Neutrophil (primary cell): Measurements from ENCODE around the gene SEL1L3.

Experiments used
- H3K27ac ChIP-seq: fragments of 200-600 bp; sonication (generic); 2 replicates; pipeline ENCODE4 v1.5.1; 2016; ENCODE audit warnings: mild to moderate bottlenecking, moderate library complexity
- H3K27me3 ChIP-seq: fragments of 200-600 bp; sonication (generic); 2 replicates; pipeline ENCODE4 v1.6.0; 2016; ENCODE audit warnings: mild to moderate bottlenecking
- H3K36me3 ChIP-seq: fragments of 200-600 bp; sonication (generic); 2 replicates; pipeline ENCODE4 v1.5.1; 2017
- H3K4me1 ChIP-seq, 2 experiments: fragments of 200-600 bp in 1 of 2; sonication (generic) in 1 of 2; 1 replicate in 1 of 2; 2 replicates in 1 of 2; pipeline versions ENCODE4 v1.5.1 to v1.6.1; 2013 to 2016; ENCODE audit warnings: low read depth in 1 of 2, low read length in 1 of 2, mild to moderate bottlenecking in 1 of 2, moderate library complexity in 1 of 2; ENCODE audit not compliant: control insufficient read depth in 1 of 2, insufficient read depth in 1 of 2
- H3K4me3 ChIP-seq, 2 experiments: fragments of 200-600 bp in 1 of 2; sonication (generic) in 1 of 2; 1 replicate in 1 of 2; 2 replicates in 1 of 2; pipeline ENCODE4 v1.5.1; 2013 to 2016; ENCODE audit warnings: low read depth in 1 of 2, low read length in 1 of 2, mild to moderate bottlenecking in 1 of 2, moderate library complexity in 1 of 2
- H3K9me3 ChIP-seq: fragments of 200-600 bp; sonication (generic); 2 replicates; pipeline ENCODE4 v1.5.1; 2016
- TF ChIP-seq, protein P1 (sequence below): fragments of 200-600 bp; sonication (generic); IDR thresholded peaks from 2 replicates; pipeline ENCODE4 v1.5.1; 2016; ENCODE audit warnings: antibody characterized with exemption

Gene SEL1L3

DNA sequence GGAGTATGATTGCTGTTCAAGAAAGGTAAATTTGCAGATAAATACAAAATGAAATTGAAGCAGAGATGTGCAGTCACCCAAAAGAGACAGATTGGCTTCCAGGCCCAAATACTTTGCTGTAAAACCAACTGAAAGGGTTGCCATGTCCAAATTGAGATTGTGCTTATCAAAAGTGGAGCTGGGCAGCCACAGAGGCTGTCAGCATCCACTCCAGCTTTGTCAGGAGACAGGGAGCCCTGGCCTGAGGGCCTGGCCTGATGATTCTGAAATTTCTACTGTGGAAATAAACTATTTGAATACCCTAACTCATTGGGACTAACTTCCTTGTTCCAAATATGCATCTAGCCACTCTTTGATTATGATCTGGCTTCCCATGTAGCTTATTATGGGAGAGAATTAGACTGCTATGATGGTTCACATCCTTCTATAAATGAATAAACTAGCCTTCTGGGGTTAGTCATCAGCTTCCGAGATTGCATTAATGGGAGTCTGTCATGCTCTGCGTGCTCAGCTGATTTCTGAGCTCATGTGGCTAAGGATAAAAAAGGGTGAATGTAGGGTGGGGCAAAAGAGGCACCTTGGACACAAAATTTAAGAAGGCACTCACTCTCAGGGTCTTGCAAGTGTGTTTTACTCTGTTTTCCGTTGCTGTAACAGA, 158.9 kb downstream of the SEL1L3 start:
- TF ChIP-seq, protein P1, sequence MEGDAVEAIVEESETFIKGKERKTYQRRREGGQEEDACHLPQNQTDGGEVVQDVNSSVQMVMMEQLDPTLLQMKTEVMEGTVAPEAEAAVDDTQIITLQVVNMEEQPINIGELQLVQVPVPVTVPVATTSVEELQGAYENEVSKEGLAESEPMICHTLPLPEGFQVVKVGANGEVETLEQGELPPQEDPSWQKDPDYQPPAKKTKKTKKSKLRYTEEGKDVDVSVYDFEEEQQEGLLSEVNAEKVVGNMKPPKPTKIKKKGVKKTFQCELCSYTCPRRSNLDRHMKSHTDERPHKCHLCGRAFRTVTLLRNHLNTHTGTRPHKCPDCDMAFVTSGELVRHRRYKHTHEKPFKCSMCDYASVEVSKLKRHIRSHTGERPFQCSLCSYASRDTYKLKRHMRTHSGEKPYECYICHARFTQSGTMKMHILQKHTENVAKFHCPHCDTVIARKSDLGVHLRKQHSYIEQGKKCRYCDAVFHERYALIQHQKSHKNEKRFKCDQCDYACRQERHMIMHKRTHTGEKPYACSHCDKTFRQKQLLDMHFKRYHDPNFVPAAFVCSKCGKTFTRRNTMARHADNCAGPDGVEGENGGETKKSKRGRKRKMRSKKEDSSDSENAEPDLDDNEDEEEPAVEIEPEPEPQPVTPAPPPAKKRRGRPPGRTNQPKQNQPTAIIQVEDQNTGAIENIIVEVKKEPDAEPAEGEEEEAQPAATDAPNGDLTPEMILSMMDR: no peak
- no peaks in the 10 kb centered on the region for H3K36me3 ChIP-seq
- H3K27me3 ChIP-seq: no peaks in the 10 kb centered on the region
- H3K4me1 ChIP-seq: no peaks in the 10 kb centered on the region
- no peak overlapping the region for H3K4me3 ChIP-seq
- no peaks in the 10 kb centered on the region for H3K9me3 ChIP-seq
- H3K27ac ChIP-seq: no peak overlapping the region

DNA sequence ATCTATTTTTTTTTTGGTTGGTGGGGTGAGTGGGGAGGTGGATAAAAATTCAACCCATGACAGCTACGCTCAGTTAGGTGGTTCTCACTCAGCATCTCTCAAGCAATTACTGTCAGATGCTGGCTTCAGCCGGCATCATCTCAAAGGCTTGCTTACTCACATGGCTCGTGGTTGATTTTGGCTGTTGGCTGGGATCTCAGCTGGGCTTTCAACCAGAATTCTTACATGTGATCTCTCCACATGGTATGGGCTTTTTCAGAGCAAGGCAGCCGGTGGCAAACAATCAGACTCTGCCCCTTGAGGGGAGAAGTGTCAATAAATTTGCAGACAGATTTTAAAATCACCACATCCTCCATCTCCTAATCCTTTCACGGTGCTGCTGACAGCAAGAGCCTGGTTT, 159.9 kb downstream of the SEL1L3 start:
- H3K27ac ChIP-seq: no peak overlapping the region
- H3K27me3 ChIP-seq: no peaks in the 10 kb centered on the region
- no peaks in the 10 kb centered on the region for H3K36me3 ChIP-seq
- H3K4me3 ChIP-seq: no peak overlapping the region
- TF ChIP-seq, protein P1: no peak
- H3K4me1 ChIP-seq: no peaks in the 10 kb centered on the region
- H3K9me3 ChIP-seq: no peaks in the 10 kb centered on the region

DNA sequence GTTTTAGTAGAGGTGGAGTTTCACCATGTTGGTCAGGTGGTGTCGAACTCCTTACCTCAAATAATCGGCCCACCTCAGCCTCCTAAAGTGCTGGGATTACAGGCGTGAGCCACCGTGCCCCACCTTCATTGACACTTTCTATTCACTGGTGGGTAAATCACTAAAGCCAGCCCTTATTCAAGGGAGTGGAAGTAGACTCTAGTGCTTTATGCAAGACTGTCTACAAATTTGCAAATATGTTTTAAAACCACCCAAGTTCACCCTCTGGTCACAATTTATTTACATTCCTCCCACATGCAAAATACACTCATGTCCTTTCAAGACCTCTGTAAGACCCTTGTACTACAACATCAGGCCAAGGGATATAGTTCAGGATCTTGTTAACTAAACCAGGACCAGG, 162.1 kb downstream of the SEL1L3 start:
- H3K4me3 ChIP-seq: no peak overlapping the region
- no peaks in the 10 kb centered on the region for H3K36me3 ChIP-seq
- H3K27me3 ChIP-seq: no peaks in the 10 kb centered on the region
- H3K27ac ChIP-seq: no peak overlapping the region
- H3K9me3 ChIP-seq: no peaks in the 10 kb centered on the region
- H3K4me1 ChIP-seq: no peaks in the 10 kb centered on the region
- TF ChIP-seq, protein P1: no peak

DNA sequence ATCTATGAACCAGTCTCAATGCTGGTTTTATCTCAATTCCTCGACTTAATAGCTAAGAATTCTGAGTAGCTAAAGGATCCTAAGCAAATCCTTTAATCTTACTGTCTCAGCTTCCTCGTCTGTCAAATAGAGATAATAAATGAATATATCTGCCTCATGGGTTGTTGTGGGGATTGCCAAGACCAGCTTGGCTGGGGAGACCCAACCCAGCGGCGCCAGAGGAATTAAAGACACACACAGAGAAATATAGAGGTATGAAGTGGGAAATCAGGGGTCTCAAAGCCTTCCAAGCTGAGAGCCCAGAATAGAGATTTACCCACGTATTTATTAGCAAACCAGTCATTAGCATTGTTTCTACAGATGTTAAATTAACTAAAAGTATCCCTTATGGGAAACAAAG, 165.3 kb downstream of the SEL1L3 start:
- H3K4me1 ChIP-seq: no peaks in the 10 kb centered on the region
- TF ChIP-seq, protein P1: no peak

More for the DNA sequence above, 165.3 kb downstream of the SEL1L3 start:
- Histone ChIP-seq H3K27me3 (no peaks in the 10 kb centered on the region), H3K9me3 (no peaks in the 10 kb centered on the region), H3K27ac (no peak overlapping the region), H3K36me3 (no peaks in the 10 kb centered on the region), H3K4me3 (no peak overlapping the region)
